GM18502 (cell line): ENCODE data around the gene ERMAP.
"Not testable (repeated sequence)": the region's sequence is repeated elsewhere in the genome, so short reads cannot be mapped to it uniquely, and the experiment has no call there.

Source experiments
- ATAC-seq: cut with Tn5 transposase; IDR thresholded peaks from one replicate; pipeline ENCODE4 v1.9.1; 2021; ENCODE audit warnings: mild to moderate bottlenecking; ENCODE audit not compliant: unreplicated experiment, poor library complexity

The ERMAP gene

DNA sequence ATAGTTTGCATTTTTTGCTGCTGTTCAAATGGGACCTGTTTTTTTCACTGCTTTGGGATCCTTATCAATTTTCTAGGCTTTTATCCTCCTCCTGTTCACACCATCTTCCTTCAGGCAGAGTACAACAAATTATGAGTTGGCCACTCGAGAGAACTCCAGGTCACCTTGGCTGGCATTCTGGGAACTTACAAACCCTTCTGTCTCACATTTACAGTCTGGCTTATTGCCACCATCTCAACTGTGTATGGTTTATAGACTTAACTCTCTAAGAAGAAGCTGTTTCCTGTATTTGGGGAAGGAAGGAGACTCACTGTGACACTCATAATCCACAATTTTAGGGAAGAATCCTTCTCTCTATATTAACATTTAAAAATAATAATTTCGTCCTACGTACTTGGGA is 24.1 kb downstream of the ERMAP start:
- ATAC-seq = no peak

DNA sequence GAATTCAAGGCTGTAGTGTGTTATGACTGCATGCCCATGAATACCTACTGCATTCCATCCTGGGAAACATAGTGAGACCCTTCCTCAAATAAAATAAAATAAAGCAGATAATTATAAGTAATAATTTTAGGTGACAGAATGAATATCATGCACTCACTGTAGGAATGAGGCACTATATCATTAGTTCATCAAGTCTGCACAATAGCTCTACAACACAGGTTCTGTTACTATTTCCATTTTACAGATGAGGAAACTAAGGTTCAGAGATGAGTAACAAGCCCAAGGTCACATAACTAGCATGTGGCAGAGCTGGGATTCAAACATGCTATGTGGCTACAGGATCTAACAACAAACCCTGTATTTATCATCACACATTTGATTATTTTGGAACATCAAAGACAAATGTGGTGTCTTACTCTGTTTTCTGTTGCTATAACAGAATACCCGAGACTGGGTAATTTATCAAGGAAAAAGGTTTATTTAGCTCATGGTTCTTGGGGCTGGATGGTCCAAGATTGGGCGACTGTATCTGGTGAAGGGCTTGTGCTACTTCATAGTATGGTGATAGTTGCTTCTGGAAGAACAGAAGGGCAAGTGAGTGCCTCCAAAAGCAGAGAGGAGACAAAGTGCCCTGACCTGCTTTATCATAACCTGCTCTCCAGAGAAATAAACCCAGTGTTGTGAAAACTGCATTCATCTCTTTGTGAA is 24.7 kb downstream of the ERMAP start:
- no peak for ATAC-seq

DNA sequence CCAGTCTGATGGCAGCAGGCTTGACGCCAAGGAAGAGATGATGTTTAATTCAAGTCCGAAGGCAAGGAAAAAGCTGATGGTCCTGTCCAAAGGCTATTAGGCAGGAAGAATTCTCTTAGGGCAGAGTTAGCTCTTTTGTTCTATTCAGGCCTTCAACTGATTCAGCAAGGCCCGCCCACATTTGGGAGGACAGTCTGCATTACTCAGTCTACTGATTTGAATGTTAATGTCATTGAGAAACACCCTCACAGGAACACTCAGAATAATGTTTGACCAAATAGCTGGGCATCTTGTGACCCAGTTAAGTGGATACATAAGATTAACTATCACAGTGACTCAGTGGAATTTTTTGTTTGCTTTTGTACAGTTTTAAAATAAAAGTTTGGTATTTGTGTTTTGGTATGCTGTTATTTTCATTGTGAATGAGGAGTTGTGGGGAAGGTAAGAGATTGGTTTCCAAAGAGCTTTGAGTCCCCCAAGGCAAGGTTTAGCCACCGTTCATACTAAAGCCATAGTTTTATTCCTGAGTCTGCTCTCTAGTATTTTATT is 27.7 kb downstream of the ERMAP start:
- no peak for ATAC-seq

DNA sequence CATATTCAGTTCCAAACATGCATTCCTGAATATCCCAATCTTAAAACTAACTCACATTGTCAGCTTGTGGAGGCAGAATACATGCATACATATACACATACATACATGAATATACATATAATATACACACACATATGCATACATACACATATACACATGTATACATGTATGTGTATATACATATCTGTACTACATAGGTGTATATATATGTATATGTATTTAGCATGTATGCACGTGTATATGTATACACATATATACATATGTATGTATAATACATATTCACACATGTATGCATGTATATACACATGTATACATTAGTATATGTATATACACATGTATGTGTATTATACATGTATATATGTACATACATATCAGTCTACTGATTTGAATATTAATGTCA is 28.3 kb downstream of the ERMAP start:
- ATAC-seq = no peak

DNA sequence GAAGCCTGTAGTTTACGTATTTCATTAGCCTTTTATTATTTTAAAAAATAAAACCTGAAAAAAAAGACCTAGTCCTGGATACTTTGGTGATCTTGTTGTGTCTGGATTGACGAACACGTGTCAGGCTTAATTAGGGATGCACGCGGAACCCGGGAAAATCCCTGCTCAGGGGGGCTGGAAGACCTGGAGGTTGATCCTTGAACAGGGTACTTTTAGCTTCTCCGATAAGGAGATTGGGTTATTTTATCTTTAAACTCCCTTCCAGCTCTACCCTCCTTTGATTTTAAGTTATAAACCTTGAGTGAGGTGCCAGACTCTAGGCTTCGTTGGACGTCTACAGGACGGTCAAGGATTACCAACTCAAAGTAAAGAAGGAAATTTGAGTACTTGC is 28.9 kb downstream of the ERMAP start:
- ATAC-seq = peak; percentile 24

DNA sequence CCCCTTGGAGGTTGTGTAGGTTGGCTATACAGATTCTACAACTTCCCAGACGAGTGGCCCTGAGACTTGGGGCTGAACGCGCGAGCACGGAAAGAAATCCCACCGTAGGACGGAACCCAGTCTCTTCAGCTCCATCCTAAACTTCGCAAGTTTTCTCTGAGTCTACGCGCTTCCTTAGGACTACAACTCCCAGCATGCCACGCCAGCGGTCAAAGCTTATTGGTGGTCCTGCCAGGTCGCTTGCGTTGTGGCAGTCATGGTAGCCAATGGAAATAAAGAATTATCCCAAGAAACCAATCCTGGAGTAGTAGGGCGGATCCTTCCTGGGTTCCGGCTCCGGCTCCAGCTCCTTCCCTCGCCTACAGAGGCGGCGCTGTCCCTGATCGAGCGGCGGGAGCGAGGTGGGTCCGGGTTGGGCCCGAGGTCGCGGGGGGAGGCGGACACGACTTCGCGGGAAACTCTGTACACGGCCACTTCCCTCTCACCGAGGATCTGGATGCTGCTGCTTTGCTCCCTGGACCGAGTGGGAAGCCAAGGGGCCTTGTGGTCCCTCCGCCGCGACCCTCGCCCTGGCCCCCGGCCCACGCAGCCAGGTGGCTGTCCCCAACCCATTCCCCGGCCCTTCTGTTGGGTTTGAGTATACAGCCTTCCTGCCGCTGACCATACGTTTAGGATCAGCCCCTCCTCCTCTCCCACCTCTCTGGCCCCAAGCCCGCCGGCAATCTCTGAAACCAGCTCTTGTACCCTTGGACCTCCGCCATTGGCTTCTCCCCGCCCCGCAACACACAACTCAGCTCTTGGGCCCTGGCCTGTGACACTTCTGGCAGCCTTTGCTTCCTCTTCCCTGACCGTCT is 29.6 kb downstream of the ERMAP start, which contains the start of gene ZNF691:
Gene ZNF691 (plus strand): TSS at position 357 of the 854 bp plus-strand sequence. CDS start 3,046 bp downstream, outside the sequence.
- ATAC-seq = peak; percentile 94

DNA sequence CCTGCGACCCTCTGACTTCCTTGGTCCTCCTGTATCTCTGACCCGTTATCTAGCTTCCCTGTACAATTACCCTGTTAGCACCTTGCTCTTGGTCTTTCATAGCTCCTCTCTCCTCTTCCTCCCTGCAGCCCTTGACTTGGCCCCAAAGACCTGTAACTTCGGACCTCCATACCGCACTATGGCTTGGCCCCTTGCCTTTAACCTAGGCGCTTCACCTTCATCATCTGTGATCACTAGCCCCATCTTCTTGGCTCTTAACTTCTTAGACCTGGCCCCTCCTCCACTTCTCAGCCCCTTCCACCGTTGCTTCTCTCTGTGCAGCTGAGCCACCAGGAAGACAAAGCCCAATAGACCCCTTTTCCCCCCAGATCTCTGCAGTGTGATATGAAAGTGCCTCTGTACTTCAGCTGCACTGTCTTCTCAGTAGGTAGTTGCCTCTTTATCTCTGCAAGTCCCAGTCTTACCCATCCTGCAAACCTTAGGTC is 30.2 kb downstream of the ERMAP start:
- peak; percentile 11 for ATAC-seq

DNA sequence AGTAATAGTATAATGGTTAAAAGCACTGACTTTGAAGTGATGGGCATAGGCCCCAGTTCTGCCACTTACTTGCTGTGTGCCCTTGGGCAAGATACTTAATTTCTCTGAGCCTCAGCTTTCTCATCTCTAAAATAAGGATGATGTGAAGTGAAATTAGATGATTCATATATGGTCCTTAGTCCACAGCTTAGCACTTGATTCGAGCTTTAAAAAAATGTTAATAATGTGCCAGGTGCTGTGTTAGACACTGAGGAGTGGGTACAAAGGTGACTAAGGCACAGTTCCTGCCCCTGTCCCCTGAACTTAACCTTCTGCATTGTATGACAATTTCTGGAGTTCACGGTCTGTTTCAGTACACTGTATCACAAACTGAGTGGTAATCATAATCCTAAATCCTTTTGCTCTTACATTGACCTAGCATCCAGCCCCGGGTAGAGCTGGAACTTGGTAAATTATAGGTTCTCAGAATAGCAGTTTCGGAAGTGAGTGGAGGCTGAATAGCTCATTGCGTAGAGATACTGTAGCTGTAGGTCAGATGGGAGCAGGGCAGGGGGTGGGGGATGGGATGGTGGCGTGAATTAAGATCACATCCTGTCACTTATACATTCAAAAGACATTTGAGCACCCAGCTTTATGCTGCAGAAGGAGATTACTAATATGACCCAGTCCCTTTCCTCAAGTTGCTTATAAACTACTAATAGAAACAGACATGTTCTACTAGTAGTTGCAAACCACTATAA is 31.0 kb downstream of the ERMAP start:
- no peak for ATAC-seq

DNA sequence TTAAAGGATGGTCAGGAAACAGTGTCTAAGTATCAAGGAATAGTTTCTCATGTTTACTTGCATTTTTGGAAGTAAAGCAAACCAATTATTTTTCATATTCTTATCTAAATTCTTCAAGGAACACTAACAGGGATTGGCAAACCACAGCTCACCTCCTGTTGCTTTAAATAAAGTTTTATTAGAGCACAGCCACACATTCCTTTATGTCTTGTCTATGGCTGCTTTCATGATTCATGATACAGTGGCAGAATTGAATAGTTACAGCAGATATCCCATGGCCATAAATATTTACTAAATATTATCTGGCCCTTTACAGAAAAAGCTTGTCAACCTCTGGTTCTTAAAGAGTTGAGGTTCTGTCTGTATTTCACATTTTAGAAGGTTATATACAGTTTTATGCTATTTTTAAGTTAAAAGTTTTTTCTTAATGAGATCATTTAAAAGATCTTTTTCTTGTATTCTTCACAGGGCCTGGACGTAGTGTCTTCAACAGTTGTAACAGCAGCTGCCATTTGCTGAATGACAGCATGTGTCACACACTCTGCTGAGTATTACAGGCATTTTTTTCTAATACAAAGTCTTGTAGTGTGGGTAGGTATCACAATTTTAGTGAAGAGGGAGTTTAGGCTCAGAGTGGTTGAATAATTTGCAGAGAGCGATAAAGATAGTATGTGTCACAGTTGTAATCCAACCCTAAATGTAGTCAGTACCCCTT is 32.1 kb downstream of the ERMAP start:
- ATAC-seq = no peak

DNA sequence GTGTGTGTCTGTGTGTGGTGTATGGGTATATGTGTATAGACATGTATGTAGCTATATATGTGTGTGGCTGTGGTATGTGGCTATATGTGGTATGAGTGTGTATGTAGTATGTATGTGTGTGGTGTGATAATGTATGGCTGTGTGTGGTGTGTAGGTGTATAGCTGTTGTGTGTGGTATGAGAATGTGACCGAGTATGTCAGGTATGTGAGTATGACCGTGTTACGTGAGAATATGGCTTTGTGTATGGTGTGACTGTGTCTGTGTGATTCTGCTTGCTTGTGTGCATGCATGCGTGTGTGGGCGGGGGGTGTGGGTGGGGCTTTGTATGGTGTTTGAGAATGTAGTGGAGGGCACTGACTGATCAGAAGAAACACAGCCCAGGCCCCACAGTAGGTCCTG is 33.0 kb downstream of the ERMAP start:
- ATAC-seq = no peak

DNA sequence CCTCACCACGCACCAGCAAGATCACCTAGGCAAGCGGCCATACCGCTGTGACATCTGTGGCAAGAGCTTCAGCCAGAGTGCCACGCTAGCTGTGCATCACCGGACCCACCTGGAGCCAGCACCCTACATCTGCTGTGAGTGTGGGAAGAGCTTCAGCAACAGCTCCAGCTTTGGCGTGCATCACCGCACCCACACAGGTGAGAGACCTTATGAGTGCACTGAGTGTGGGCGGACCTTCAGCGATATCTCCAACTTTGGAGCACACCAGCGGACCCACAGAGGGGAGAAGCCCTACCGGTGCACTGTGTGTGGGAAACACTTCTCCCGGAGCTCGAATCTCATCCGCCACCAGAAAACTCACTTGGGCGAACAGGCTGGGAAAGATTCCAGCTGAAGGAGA is 34.5 kb downstream of the ERMAP start:
- no peak for ATAC-seq

DNA sequence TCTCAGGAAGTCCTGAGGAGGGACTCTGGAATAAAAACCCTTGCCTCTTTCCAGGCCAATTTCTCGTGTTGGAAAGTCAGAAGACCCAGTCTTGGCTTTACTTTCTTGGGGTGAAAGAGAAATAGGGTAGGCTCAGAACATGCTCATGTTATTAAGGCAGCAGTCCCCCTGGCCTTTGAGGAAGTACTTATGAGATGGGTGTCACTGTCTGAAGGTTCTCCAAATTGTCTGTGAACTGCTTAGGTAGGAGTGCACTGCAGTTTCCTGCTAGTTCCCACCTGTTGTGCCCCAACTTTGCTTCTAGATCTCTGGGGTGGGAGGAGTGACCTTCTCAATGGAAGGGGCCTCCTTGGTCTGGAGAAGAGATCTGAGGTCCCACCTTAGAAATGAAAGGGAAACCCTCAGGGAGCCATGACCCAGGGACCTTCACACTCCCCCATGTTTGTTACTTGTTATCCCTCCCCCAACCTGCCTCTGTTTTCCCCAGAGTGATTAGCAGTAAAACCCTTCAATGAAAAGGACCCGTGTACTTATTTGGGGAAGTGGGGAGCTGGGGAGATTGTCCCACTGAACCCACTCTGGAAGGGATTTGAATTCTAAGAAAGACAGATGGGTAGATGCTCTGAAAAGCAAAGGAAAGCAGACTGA is 35.2 kb downstream of the ERMAP start:
- ATAC-seq = no peak

DNA sequence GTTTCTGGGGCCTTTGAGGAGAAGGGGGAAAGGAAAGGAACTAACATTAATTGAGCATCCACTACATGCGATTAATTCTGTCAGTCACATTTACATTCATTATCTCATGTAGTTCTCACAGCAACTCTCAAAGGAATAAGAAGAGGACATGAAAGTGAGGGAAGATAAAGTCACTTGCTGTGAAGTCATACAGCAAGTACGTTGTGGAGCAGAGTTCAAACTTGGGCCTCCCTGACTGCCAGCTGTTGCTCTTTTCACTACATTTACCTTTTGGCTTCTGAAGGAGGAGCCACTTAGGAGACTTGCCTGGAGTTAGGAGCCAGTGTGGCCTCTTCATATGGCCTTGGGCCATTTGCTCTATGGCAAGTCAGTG is 35.7 kb downstream of the ERMAP start:
- ATAC-seq = no peak

DNA sequence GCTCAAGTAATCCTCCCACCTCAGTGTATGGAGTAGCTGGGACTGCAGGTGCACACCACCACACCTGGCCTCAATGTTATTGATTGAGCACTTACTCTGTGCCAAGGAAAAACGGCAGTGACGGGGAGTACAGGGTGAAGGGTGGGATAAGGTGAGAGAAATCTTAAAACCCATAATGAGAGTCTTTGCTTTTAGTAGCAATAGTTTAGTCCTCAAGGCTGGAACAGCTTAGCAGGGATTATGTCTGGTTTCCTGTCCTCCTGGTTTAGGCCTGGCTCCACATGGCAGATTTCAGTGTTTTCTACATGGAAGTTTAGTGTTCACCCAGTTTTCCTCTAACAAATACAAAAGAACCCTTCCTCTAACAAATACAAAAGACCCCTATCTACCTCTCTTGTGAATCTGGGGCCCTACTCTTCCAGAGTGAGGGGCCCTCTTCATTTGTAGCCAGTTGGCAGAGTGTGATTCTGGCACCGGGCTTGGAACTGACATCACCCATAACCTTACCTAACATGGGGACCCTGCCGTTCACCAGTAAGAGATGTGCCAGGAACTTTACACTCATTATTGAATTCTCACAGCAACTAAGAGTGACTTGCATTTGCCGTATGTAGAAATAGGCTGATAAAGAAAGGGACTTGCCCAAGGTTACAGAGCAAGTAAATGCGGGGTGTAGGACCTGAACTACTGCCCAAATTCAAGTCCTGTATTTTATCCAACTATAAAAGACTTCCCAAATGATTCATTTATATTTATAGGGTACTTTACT is 36.4 kb downstream of the ERMAP start:
- no peak for ATAC-seq

DNA sequence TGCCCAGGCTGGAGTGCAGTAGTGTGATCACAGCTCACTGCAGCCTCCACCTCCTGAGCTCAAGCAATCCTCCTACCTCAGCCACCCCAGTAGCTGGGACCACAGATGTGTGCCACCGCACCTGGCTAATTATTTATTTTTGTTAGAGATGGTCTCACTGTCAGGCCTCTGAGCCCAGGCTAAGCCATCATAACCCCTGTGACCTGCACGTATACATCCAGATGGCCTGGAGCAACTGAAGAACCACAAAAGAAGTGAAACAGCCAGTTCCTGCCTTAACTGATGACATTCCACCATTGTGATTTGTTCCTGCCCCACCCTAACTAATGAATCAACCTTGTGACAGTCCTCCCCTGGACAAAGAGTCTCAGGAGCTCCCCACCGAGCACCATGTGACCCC is 39.6 kb downstream of the ERMAP start:
- not testable (repeated sequence) for ATAC-seq

DNA sequence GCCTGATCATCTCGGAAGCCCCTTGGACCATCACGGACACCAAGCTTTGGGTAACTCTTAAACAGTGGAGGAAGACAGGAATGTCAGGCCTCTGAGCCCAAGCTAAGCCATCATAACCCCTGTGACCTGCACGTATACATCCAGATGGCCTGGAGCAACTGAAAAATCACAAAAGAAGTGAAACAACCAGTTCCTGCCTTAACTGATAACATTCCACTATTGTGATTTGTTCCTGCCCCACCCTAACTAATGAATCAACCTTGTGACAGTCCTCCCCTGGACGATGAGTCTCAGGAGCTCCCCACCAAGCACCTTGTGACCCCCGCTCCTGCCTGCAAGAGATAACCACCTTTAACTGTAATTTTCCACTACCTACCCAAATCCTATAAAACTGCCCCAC is 42.4 kb downstream of the ERMAP start:
- not testable (repeated sequence) for ATAC-seq

DNA sequence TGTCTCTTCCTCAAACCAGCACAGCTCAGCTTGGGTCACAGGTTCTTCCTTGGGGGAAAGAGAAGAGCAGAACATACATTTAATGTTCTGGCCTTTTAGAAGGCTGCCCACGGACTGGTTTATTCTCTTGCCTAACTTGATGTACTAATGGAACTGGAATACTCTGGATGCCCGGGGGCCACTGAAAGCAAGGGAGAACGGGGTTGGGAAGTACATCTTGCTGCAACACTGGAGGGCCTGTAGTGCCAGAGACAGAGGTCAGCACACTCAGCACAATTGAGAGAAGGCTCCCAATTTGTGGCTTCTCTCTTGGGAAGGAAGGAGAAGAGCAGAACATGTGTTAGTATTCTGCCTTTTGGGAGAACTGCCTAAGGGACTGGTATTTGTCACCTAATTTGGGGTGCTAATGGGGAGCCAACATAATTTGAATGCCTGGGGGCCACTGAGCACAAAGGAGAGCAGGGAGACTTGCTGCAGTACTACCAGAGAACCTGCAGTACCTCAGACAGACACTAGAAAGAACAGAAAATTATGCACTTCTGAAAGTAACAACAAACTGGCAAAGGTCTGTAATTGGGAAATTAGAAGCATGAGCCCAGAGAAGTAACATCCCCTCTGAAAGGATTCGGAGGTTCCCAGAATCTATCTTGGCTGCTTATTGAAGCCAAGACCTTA is 43.6 kb downstream of the ERMAP start:
- no peak for ATAC-seq

DNA sequence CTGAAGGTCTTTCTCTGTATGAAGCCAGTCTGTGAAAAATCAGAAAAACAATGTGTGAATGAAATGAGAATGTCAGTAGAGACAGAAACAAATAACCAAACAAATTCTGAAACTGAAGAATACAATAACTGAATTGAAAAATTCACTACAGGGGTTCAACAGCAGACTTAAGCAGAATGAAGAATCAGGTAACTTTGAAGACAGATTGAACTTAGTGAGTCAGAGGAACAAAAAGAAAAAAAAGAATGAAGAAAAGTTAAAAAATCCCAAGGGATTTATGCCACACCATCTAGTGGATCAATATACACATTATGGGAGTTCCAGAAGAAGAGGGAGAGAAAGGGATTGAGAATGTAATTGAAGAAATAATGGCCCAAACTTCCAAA is 44.1 kb downstream of the ERMAP start:
- ATAC-seq = no peak
